Smooth muscle cell (in vitro differentiated cells): ENCODE results near the gene FEM1C. TPM values are rescaled to one million over a fixed set of nuclear protein-coding genes. Genes with fewer than 3 reads are reported as not detected.
A peak's percentile ranks its signal among the peaks of the same experiment; 100 is the strongest.

ENCODE experiments used
- DNase-seq: peaks from one replicate; lab custom pipeline; 2025; ENCODE audit not compliant: unreplicated experiment; lab: John Stamatoyannopoulos, UW
- H2AFZ ChIP-seq: fragments of 200-600 bp; sonication (generic); 2 replicates; pipeline ENCODE4 v1.6.0; 2016; ENCODE audit warnings: antibody characterized with exemption, low read depth, mild to moderate bottlenecking
- H3F3A ChIP-seq: fragments of 200-600 bp; sonication (generic); 2 replicates; pipeline ENCODE4 v1.6.0; 2017; ENCODE audit warnings: antibody characterized with exemption, low read depth
- H3K27ac ChIP-seq: fragments of 200-600 bp; sonication (generic); 2 replicates; pipeline ENCODE4 v1.5.1; 2016; ENCODE audit warnings: low read depth, mild to moderate bottlenecking
- H3K27me3 ChIP-seq: fragments of 200-600 bp; sonication (generic); 2 replicates; pipeline ENCODE4 v1.6.1; 2016; ENCODE audit warnings: low read depth, mild to moderate bottlenecking
- H3K36me3 ChIP-seq: fragments of 200-600 bp; sonication (generic); 2 replicates; pipeline ENCODE4 v1.5.1; 2016; ENCODE audit warnings: low read depth
- H3K4me1 ChIP-seq: fragments of 200-600 bp; sonication (generic); 2 replicates; pipeline ENCODE4 v1.5.1; 2016; ENCODE audit warnings: low read depth
- H3K4me2 ChIP-seq: fragments of 200-600 bp; sonication (generic); 2 replicates; pipeline ENCODE4 v1.6.0; 2016; ENCODE audit warnings: mild to moderate bottlenecking
- H3K4me3 ChIP-seq: fragments of 200-600 bp; sonication (generic); 2 replicates; pipeline ENCODE4 v1.5.1; 2016; ENCODE audit warnings: mild to moderate bottlenecking
- H3K79me2 ChIP-seq: fragments of 200-600 bp; sonication (generic); 2 replicates; pipeline ENCODE4 v1.6.0; 2016; ENCODE audit warnings: low read depth, mild to moderate bottlenecking
- H3K9ac ChIP-seq: fragments of 200-600 bp; sonication (generic); 2 replicates; pipeline ENCODE4 v1.6.0; 2016; ENCODE audit warnings: low read depth
- H3K9me3 ChIP-seq: fragments of 200-600 bp; sonication (generic); replicated peaks from 2 replicates; pipeline ENCODE4 v1.5.1; 2016; ENCODE audit warnings: low read depth
- H4K20me1 ChIP-seq: fragments of 200-600 bp; sonication (generic); 2 replicates; pipeline ENCODE4 v1.6.0; 2016; ENCODE audit warnings: low read depth
- WGBS: methylation state at CpG from one replicate; pipeline ENCODE4 v1.1.7; 2016; ENCODE audit warnings: low lambda C conversion rate; 5-methylcytosine and 5-hydroxymethylcytosine counted together
- polyA plus RNA-seq: library from polyadenylated mRNA; unstranded; fragments of >200 nt; fragmentation: Nextera tagmentation; extraction: Ambion mirVana; gene quantifications from 2 replicates; pipeline ENCODE4 v1.2.1, GENCODE V29; 2016
- total RNA-seq: library from RNA; depleted of rRNA; stranded (reverse); fragments of >200 nt; gene quantifications from 2 replicates; pipeline ENCODE4 v1.2.3, GENCODE V29; 2014
- TF ChIP-seq, protein P1 (sequence below): fragments of 200-600 bp; sonication (generic); IDR thresholded peaks from 2 replicates; pipeline ENCODE4 v1.5.1; 2017; ENCODE audit warnings: borderline replicate concordance, mild to moderate bottlenecking, antibody characterized with exemption; ENCODE audit not compliant: insufficient read depth, poor library complexity, severe bottlenecking

The FEM1C gene
- total and polyA plus RNA-seq, 2 experiments from 2014 or later = 5.9 to 31.7 TPM

DNA sequence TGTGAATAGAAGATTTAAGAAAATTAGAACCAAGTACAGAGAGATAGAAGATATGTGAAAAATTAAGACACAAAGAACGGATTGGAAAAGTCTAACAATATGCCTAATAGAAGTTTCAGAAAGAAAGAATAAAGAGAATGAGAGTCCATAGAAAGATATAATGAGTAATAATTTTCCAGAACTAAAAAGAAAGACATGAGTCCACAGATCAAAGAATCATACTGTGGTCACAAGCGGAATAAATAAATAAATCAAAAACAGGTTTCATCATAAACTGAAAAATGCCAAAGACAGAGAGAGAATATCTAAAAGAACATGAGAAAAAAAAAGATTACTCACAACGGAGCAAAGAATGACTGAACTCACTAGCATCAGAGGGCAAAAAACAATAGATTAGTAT is 32.9 kb downstream of the FEM1C start:
- H3K4me1 ChIP-seq = no peaks in the 10 kb centered on the region
- 92% methylated on average over 3 of the region's 3 CpGs for WGBS
- no peak overlapping the region for H2AFZ ChIP-seq
- H3K79me2 ChIP-seq = no peaks in the 10 kb centered on the region
- peaks cover 5% of the 10 kb centered on the region for H3F3A ChIP-seq
- DNase-seq = no peak
- H3K4me3 ChIP-seq = no peak overlapping the region
- no peak overlapping the region for H3K27ac ChIP-seq
- H3K36me3 ChIP-seq = no peaks in the 10 kb centered on the region
- no peak overlapping the region for H3K9ac ChIP-seq
- no peaks in the 10 kb centered on the region for H3K27me3 ChIP-seq
- TF ChIP-seq, protein P1, sequence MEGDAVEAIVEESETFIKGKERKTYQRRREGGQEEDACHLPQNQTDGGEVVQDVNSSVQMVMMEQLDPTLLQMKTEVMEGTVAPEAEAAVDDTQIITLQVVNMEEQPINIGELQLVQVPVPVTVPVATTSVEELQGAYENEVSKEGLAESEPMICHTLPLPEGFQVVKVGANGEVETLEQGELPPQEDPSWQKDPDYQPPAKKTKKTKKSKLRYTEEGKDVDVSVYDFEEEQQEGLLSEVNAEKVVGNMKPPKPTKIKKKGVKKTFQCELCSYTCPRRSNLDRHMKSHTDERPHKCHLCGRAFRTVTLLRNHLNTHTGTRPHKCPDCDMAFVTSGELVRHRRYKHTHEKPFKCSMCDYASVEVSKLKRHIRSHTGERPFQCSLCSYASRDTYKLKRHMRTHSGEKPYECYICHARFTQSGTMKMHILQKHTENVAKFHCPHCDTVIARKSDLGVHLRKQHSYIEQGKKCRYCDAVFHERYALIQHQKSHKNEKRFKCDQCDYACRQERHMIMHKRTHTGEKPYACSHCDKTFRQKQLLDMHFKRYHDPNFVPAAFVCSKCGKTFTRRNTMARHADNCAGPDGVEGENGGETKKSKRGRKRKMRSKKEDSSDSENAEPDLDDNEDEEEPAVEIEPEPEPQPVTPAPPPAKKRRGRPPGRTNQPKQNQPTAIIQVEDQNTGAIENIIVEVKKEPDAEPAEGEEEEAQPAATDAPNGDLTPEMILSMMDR = no peak
- no peak overlapping the region for H3K4me2 ChIP-seq
- H4K20me1 ChIP-seq = no peaks in the 10 kb centered on the region
- no peaks in the 10 kb centered on the region for H3K9me3 ChIP-seq

DNA sequence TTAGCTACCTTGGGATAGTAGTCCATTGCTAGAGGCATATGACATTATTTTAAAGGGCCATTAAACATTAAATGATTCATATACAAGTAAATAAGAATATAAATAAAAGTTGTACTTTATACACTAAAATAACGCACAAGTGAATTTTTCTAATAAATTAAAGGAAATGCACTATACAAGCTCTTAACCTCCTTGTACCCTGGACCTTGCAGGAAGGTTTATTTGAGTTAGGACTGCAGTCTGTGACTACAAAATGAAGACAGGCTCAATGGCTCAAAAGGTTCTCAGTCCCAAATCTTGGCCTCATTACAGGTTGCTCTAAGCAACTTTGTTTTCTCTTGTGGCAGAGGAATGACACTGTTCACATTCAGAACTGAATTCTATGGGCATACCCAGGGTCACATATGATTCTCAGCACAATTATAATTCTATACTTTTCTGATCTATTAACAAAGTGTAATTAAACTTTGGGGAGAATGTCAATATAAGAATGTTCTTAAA is 34.4 kb downstream of the FEM1C start:
- Histone ChIP-seq H3K36me3 (no peaks in the 10 kb centered on the region), H3K27me3 (no peaks in the 10 kb centered on the region), H3K9ac (no peak overlapping the region), H3F3A (no peaks in the 10 kb centered on the region), H2AFZ (no peak overlapping the region), H3K4me1 (no peaks in the 10 kb centered on the region), H3K27ac (no peak overlapping the region), H3K9me3 (no peaks in the 10 kb centered on the region), H3K4me2 (no peak overlapping the region), H4K20me1 (no peaks in the 10 kb centered on the region), H3K79me2 (no peaks in the 10 kb centered on the region), H3K4me3 (no peak overlapping the region)
- TF ChIP-seq, protein P1 = no peak
- no peak for DNase-seq
- 49% methylated on average over 1 of the region's 1 CpG for WGBS

DNA sequence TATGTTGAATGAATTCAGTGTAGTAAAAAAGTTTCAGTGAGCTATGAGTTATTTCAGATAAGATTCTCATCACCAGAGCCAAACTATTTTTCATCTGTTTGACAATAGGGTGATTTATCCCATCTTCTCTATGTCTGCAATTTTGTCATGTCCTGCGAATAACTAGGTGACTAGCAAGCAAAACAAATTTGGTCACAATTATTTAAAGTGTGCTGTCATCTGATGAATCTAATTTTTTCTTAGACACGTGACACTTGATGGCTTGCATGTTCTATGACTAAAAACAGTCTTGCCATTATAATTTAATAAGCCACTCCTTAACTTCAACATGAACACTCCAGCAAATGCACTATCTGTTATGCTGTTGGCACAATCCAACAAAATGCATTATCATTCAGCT is 35.0 kb downstream of the FEM1C start:
- Histone ChIP-seq H3F3A (no peaks in the 10 kb centered on the region), H3K4me1 (no peaks in the 10 kb centered on the region), H3K36me3 (no peaks in the 10 kb centered on the region), H4K20me1 (no peaks in the 10 kb centered on the region), H3K27ac (no peak overlapping the region), H3K9ac (no peak overlapping the region), H3K9me3 (no peaks in the 10 kb centered on the region), H3K27me3 (no peaks in the 10 kb centered on the region), H3K4me3 (no peak overlapping the region), H2AFZ (no peak overlapping the region), H3K4me2 (no peak overlapping the region), H3K79me2 (no peaks in the 10 kb centered on the region)
- DNase-seq = no peak
- TF ChIP-seq, protein P1 = no peak
- WGBS = 93% methylated on average over 2 of the region's 2 CpGs

DNA sequence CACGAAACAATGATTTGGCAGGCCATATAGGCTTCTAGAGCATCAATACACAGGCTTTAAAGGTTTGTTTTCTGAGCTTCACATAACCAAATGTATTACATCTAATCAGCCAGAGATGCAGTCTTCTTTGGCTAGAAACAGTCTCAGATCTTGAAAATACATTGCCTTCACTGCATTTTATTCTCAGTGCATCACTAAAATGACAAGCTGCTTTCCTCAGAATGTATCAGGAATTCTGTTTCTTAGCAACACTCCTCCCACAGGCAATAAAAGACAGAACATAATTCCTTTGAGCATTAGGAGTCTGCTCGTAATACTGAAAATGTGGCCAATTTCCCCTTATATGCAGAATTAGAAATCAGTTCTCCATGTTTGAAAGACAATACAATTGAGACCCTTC is 36.9 kb downstream of the FEM1C start:
- Histone ChIP-seq H3K9ac (peak overlapping the region; percentile 22), H3K27me3 (no peaks in the 10 kb centered on the region), H2AFZ (no peak overlapping the region), H3K36me3 (no peaks in the 10 kb centered on the region), H3K4me3 (no peak overlapping the region), H3K27ac (peak overlapping the region; percentile 74), H4K20me1 (no peaks in the 10 kb centered on the region), H3K79me2 (no peaks in the 10 kb centered on the region), H3F3A (no peaks in the 10 kb centered on the region), H3K4me2 (peak overlapping the region; percentile 45), H3K4me1 (no peaks in the 10 kb centered on the region), H3K9me3 (no peaks in the 10 kb centered on the region)
- 66% methylated on average over 2 of the region's 2 CpGs for WGBS
- DNase-seq = no peak
- TF ChIP-seq, protein P1 = no peak
